ENCODE data around the gene CPB2. TPM values are rescaled to one million over a fixed set of nuclear protein-coding genes. Genes with fewer than 3 reads are reported as not detected.

The CPB2 gene
- total and polyA plus RNA-seq, 2 donors (not counting 1 experiment from before 2014, with no cell fraction given), result not detected

DNA sequence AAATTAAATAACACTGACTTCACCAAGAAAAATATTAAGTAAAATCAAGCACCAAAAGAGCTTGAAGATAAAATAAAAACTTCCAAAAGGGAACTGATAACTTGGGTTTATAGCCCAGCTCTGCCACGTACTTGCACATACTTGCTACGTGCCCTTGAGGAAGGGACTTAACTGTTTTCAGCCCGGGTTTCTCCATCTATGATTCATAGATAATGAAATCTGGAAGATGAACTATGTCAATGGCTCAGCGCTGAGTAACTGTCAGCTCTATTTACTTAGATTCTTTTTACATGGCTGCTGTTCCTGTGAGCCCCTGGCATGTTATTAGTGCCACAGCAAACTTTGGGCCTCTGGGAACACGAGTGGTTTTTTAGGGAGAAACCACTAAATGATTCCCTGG, 42.6 kb downstream of the CPB2 start:
- Histone ChIP-seq H3K4me1 (ENCODE audit: control insufficient read depth, extremely low read depth, insufficient read depth, low read length) (no peaks in the 10 kb centered on the region), H3K4me3 (replicated peaks in 1 of 4; ENCODE audit: control extremely low read depth in 1 of 4, insufficient read depth in 1 of 4, low read depth in 3 of 4, low read length in 4 of 4) (no peak overlapping the region), H3K27ac (ENCODE audit: insufficient read depth, low read length) (no peak overlapping the region), H3K27me3 (ENCODE audit: control insufficient read depth, insufficient read depth, low read length) (no peaks in the 10 kb centered on the region), H3K36me3 (ENCODE audit: control insufficient read depth, insufficient read depth, low read length) (no peaks in the 10 kb centered on the region), H3K9ac (ENCODE audit: insufficient read depth, low read length) (no peak overlapping the region), H3K79me2 (ENCODE audit: control insufficient read depth, insufficient read depth, low read length) (no peaks in the 10 kb centered on the region), H2AFZ (ENCODE audit: low read length) (no peak overlapping the region), H4K20me1 (ENCODE audit: control insufficient read depth, extremely low read depth, insufficient read depth, low read length) (no peaks in the 10 kb centered on the region), H3K9me3 (ENCODE audit: control insufficient read depth, insufficient read depth, low read depth, low read length) (no peaks in the 10 kb centered on the region), H3K4me2 (ENCODE audit: extremely low read depth, insufficient read depth, low read length) (no peak overlapping the region)
- DNase-seq (ENCODE audit: low read depth in 2 of 2), result peak; percentile 18 to 20
- TF ChIP-seq, protein P1, sequence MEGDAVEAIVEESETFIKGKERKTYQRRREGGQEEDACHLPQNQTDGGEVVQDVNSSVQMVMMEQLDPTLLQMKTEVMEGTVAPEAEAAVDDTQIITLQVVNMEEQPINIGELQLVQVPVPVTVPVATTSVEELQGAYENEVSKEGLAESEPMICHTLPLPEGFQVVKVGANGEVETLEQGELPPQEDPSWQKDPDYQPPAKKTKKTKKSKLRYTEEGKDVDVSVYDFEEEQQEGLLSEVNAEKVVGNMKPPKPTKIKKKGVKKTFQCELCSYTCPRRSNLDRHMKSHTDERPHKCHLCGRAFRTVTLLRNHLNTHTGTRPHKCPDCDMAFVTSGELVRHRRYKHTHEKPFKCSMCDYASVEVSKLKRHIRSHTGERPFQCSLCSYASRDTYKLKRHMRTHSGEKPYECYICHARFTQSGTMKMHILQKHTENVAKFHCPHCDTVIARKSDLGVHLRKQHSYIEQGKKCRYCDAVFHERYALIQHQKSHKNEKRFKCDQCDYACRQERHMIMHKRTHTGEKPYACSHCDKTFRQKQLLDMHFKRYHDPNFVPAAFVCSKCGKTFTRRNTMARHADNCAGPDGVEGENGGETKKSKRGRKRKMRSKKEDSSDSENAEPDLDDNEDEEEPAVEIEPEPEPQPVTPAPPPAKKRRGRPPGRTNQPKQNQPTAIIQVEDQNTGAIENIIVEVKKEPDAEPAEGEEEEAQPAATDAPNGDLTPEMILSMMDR (conservative IDR thresholded peaks at IDR 0.05 in 1 of 2, IDR thresholded peaks at IDR 0.05 in 1 of 2; ENCODE audit: low read depth in 1 of 2, low read length in 2 of 2), result no peak
- no peak for TF ChIP-seq EZH2 (IDR thresholded peaks at IDR 0.05; ENCODE audit: low read length, missing control alignments)

DNA sequence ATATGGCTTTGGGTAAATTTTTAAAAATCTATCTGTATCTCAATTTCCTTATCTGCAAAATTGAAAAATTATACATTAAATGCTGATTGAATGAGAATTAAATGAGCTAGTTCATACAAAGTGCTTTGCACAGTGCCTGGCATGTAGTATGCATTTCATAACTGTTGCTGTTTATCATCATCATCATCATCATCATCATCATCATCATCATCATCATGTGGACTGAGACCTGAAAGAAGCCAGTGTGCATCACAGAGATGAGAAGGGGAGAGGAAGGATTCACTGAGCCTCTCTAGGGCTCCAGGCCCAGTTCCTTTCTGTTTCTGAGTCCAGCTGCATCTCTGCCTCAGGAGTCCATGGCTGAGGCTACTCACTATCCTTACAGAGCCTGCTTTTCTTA, 45.4 kb downstream of the CPB2 start:
- H3K4me1 ChIP-seq (ENCODE audit: control insufficient read depth, extremely low read depth, insufficient read depth, low read length), result no peaks in the 10 kb centered on the region

DNA sequence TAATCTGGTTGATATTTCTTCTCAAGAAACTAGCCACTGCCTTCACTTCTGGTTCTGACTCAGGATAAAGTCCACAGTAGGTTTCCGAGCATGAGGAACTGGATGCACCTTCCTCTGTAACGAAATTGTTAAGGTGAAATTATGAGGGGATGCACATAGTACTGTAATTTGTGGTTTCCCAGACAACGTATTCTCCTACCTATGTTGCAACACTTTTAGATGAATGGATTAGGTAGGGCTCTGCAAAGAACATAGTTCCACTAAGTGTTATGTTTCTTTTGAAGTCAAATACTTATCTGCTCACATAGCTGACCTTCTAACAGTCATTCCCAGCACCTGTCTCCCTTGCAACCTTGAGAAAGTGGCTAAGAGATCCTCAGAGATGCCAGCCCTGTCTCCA, 46.6 kb downstream of the CPB2 start:
- Histone ChIP-seq H3K27me3 (ENCODE audit: control insufficient read depth, insufficient read depth, low read length) (no peaks in the 10 kb centered on the region), H4K20me1 (ENCODE audit: control insufficient read depth, extremely low read depth, insufficient read depth, low read length) (no peaks in the 10 kb centered on the region), H3K4me2 (ENCODE audit: extremely low read depth, insufficient read depth, low read length) (no peak overlapping the region), H3K4me1 (ENCODE audit: control insufficient read depth, extremely low read depth, insufficient read depth, low read length) (peaks cover 2% of the 10 kb centered on the region), H2AFZ (ENCODE audit: low read length) (no peak overlapping the region), H3K9me3 (ENCODE audit: control insufficient read depth, insufficient read depth, low read depth, low read length) (no peaks in the 10 kb centered on the region), H3K9ac (ENCODE audit: insufficient read depth, low read length) (no peak overlapping the region), H3K79me2 (ENCODE audit: control insufficient read depth, insufficient read depth, low read length) (no peaks in the 10 kb centered on the region), H3K4me3 (replicated peaks in 1 of 4; ENCODE audit: control extremely low read depth in 1 of 4, insufficient read depth in 1 of 4, low read depth in 3 of 4, low read length in 4 of 4) (no peak overlapping the region), H3K27ac (ENCODE audit: insufficient read depth, low read length) (no peak overlapping the region), H3K36me3 (ENCODE audit: control insufficient read depth, insufficient read depth, low read length) (no peaks in the 10 kb centered on the region)
- DNase-seq (ENCODE audit: low read depth in 2 of 2), result no peak
- TF ChIP-seq EZH2 (IDR thresholded peaks at IDR 0.05; ENCODE audit: low read length, missing control alignments), result no peak
- TF ChIP-seq, protein P1 (conservative IDR thresholded peaks at IDR 0.05 in 1 of 2, IDR thresholded peaks at IDR 0.05 in 1 of 2; ENCODE audit: low read depth in 1 of 2, low read length in 2 of 2), result no peak

More for the DNA sequence above, 45.4 kb downstream of the CPB2 start:
- Histone ChIP-seq H3K36me3 (ENCODE audit: control insufficient read depth, insufficient read depth, low read length) (no peaks in the 10 kb centered on the region), H4K20me1 (ENCODE audit: control insufficient read depth, extremely low read depth, insufficient read depth, low read length) (no peaks in the 10 kb centered on the region), H3K27me3 (ENCODE audit: control insufficient read depth, insufficient read depth, low read length) (no peaks in the 10 kb centered on the region), H3K27ac (ENCODE audit: insufficient read depth, low read length) (no peak overlapping the region), H3K9ac (ENCODE audit: insufficient read depth, low read length) (no peak overlapping the region), H3K4me3 (replicated peaks in 1 of 4; ENCODE audit: control extremely low read depth in 1 of 4, insufficient read depth in 1 of 4, low read depth in 3 of 4, low read length in 4 of 4) (no peak overlapping the region), H2AFZ (ENCODE audit: low read length) (no peak overlapping the region), H3K9me3 (ENCODE audit: control insufficient read depth, insufficient read depth, low read depth, low read length) (no peaks in the 10 kb centered on the region), H3K79me2 (ENCODE audit: control insufficient read depth, insufficient read depth, low read length) (no peaks in the 10 kb centered on the region), H3K4me2 (ENCODE audit: extremely low read depth, insufficient read depth, low read length) (no peak overlapping the region)
- no peak for DNase-seq (ENCODE audit: low read depth in 2 of 2)
- TF ChIP-seq, protein P1 (conservative IDR thresholded peaks at IDR 0.05 in 1 of 2, IDR thresholded peaks at IDR 0.05 in 1 of 2; ENCODE audit: low read depth in 1 of 2, low read length in 2 of 2), result no peak
- TF ChIP-seq EZH2 (IDR thresholded peaks at IDR 0.05; ENCODE audit: low read length, missing control alignments), result no peak
